Fibroblast of lung (primary cell): ENCODE results near the gene SYTL1. TPM values are rescaled to one million over a fixed set of nuclear protein-coding genes. Genes with fewer than 3 reads are reported as not detected.

Source experiments
- DNase-seq, 2 donors: peaks; one replicate each; pipeline versions ENCODE4 v3.0.0 to v3.0.0-alpha.2; 2010; ENCODE audit warnings: low read depth in 2 of 2
- H2AFZ ChIP-seq: 2 replicates; pipeline ENCODE4 v1.5.1; 2012; ENCODE audit warnings: low read length, control low read depth, inconsistent platforms
- H3K27ac ChIP-seq: 2 replicates; pipeline ENCODE4 v1.5.1; 2011; ENCODE audit warnings: low read length, control low read depth; ENCODE audit not compliant: insufficient read depth
- H3K27me3 ChIP-seq: 2 replicates; pipeline ENCODE4 v1.5.1; 2011; ENCODE audit warnings: mild to moderate bottlenecking, low read length; ENCODE audit not compliant: control insufficient read depth, insufficient read depth
- H3K36me3 ChIP-seq: 2 replicates; pipeline ENCODE4 v1.5.1; 2011; ENCODE audit warnings: low read length; ENCODE audit not compliant: control insufficient read depth, insufficient read depth
- H3K4me1 ChIP-seq: 2 replicates; pipeline ENCODE4 v1.5.1; 2011; ENCODE audit warnings: low read length; ENCODE audit not compliant: control insufficient read depth, insufficient read depth; ENCODE audit errors: extremely low read depth
- H3K4me2 ChIP-seq: 2 replicates; pipeline ENCODE4 v1.5.1; 2011; ENCODE audit warnings: low read length, control low read depth; ENCODE audit not compliant: insufficient read depth; ENCODE audit errors: extremely low read depth
- H3K4me3 ChIP-seq, 4 experiments: fragments of 200-600 bp in 1 of 4; sonication (generic) in 1 of 4; replicated peaks in 1 of 4; 2 replicates each; pipeline ENCODE4 v1.5.1; 2011 to 2016; ENCODE audit warnings: low read length in 4 of 4, low read depth in 3 of 4, mild to moderate bottlenecking in 3 of 4, control low read depth in 2 of 4, inconsistent platforms in 1 of 4, mixed read lengths in 1 of 4; ENCODE audit not compliant: insufficient read depth in 1 of 4; ENCODE audit errors: control extremely low read depth in 1 of 4
- H3K79me2 ChIP-seq: 2 replicates; pipeline ENCODE4 v1.5.1; 2012; ENCODE audit warnings: mild to moderate bottlenecking, low read length, inconsistent platforms; ENCODE audit not compliant: control insufficient read depth, insufficient read depth
- H3K9ac ChIP-seq: 2 replicates; pipeline ENCODE4 v1.5.1; 2011; ENCODE audit warnings: mild to moderate bottlenecking, low read length, control low read depth; ENCODE audit not compliant: insufficient read depth
- H3K9me3 ChIP-seq: 2 replicates; pipeline ENCODE4 v1.5.1; 2012; ENCODE audit warnings: low read depth, low read length; ENCODE audit not compliant: control insufficient read depth, insufficient read depth
- H4K20me1 ChIP-seq: 2 replicates; pipeline ENCODE4 v1.5.1; 2011; ENCODE audit warnings: low read length; ENCODE audit not compliant: control insufficient read depth, insufficient read depth; ENCODE audit errors: extremely low read depth
- EZH2 ChIP-seq: IDR thresholded peaks from 2 replicates; pipeline ENCODE4 v1.5.1; 2012; ENCODE audit warnings: low read length, control low read depth, mild to moderate bottlenecking; ENCODE audit errors: missing control alignments
- polyA plus RNA-seq, 2 donors: library from polyadenylated mRNA; depleted of rRNA in 1 of 2; stranded (reverse) in 1 of 2; unstranded in 1 of 2; fragments of >200 nt; gene quantifications; 2 replicates each; pipeline ENCODE4 v1.2.1, GENCODE V29; 2011 to 2012; ENCODE audit warnings: missing spikeins in 1 of 2
- total RNA-seq: library from RNA; depleted of rRNA; stranded (reverse); fragments of >200 nt; gene quantifications from 2 replicates; pipeline ENCODE4 v1.2.1, GENCODE V29; 2014
- TF ChIP-seq, protein P1 (sequence below), 2 donors: IDR thresholded peaks in 1 of 2; conservative IDR thresholded peaks in 1 of 2; 1 replicate in 1 of 2; 2 replicates in 1 of 2; pipeline ENCODE4 v1.5.1; 2011 to 2012; ENCODE audit warnings: low read length in 2 of 2, control low read depth in 1 of 2, inconsistent platforms in 1 of 2, low read depth in 1 of 2, mild to moderate bottlenecking in 1 of 2

Gene SYTL1
- total and polyA plus RNA-seq, 2 donors (not counting 1 experiment from before 2014, with no cell fraction given), result 0.02 to 0.17 TPM

DNA sequence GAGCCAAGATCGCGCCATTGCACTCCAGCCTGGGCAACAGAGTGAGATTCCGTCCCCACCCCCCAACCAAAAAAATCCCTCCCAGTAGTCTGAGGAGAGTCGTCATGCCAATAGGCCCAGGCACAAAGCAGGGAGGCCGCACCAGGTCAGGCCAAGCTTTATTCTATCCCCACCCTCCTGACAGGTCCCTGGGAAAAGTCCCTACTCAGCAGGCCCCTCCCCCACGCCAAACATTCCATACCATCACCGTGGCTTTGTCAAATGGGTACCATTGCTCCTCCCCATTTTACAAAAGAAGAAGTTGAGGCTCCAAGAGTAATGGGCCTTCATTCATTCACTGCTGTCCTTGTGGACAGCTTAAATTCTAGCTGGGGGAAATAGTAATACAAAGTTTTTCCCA is 55.9 kb downstream of the SYTL1 start:
- Histone ChIP-seq H3K27ac (no peak overlapping the region), H3K36me3 (no peaks in the 10 kb centered on the region), H2AFZ (no peak overlapping the region), H3K9ac (no peak overlapping the region), H3K4me1 (peaks cover 23% of the 10 kb centered on the region), H3K4me2 (no peak overlapping the region), H3K9me3 (no peaks in the 10 kb centered on the region), H3K79me2 (peaks cover 6% of the 10 kb centered on the region), H3K4me3 (no peak overlapping the region), H4K20me1 (no peaks in the 10 kb centered on the region), H3K27me3 (no peaks in the 10 kb centered on the region)
- TF ChIP-seq, protein P1, sequence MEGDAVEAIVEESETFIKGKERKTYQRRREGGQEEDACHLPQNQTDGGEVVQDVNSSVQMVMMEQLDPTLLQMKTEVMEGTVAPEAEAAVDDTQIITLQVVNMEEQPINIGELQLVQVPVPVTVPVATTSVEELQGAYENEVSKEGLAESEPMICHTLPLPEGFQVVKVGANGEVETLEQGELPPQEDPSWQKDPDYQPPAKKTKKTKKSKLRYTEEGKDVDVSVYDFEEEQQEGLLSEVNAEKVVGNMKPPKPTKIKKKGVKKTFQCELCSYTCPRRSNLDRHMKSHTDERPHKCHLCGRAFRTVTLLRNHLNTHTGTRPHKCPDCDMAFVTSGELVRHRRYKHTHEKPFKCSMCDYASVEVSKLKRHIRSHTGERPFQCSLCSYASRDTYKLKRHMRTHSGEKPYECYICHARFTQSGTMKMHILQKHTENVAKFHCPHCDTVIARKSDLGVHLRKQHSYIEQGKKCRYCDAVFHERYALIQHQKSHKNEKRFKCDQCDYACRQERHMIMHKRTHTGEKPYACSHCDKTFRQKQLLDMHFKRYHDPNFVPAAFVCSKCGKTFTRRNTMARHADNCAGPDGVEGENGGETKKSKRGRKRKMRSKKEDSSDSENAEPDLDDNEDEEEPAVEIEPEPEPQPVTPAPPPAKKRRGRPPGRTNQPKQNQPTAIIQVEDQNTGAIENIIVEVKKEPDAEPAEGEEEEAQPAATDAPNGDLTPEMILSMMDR (conservative IDR thresholded peaks at IDR 0.05 in 1 of 2, IDR thresholded peaks at IDR 0.05 in 1 of 2; ENCODE audit: low read depth in 1 of 2, low read length in 2 of 2), result no peak
- no peak for TF ChIP-seq EZH2
- DNase-seq, result no peak

DNA sequence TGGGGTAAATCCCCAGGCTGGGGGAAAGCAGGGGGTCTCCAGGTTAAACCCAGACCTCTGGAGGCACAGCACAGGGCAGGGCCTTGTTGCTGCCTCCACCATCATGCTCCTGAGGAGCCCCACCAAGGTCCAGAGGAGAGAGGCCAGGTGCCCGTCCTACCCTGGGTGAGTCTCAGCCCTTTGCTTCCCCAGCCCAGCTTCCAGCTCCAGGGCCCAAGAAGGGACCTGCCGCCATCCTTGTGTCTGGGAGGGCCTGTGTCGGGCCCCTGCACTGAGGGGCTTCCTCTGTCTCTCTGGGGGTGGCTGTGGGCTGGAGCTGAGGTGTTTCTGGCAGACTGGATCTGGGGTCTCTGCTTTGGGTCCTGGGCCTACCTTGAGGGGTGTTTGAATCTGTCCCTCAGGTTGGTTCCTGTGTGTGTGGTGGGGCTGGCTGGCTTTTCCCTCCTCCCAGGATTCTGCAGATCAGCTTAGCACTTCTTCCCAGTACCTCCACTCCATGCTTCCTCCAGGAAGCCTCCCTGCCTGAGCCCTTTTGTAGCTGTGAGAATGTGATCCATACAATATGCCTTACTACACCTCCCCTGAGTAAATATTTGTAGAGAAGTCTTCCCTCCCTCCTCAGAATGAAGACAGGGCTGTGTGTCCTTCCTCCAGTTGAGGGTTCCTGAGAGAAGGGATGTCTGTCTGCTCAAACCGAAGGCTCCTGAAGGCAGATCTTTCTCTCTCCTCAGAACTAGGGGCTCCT is 56.8 kb downstream of the SYTL1 start:
- Histone ChIP-seq H3K79me2 (peaks cover 4% of the 10 kb centered on the region), H3K27ac (no peak overlapping the region), H4K20me1 (no peaks in the 10 kb centered on the region), H3K4me1 (peaks cover 22% of the 10 kb centered on the region), H3K36me3 (no peaks in the 10 kb centered on the region), H3K9ac (no peak overlapping the region), H2AFZ (no peak overlapping the region), H3K4me3 (no peak overlapping the region), H3K9me3 (no peaks in the 10 kb centered on the region), H3K4me2 (no peak overlapping the region), H3K27me3 (no peaks in the 10 kb centered on the region)
- no peak for DNase-seq
- no peak for TF ChIP-seq EZH2

DNA sequence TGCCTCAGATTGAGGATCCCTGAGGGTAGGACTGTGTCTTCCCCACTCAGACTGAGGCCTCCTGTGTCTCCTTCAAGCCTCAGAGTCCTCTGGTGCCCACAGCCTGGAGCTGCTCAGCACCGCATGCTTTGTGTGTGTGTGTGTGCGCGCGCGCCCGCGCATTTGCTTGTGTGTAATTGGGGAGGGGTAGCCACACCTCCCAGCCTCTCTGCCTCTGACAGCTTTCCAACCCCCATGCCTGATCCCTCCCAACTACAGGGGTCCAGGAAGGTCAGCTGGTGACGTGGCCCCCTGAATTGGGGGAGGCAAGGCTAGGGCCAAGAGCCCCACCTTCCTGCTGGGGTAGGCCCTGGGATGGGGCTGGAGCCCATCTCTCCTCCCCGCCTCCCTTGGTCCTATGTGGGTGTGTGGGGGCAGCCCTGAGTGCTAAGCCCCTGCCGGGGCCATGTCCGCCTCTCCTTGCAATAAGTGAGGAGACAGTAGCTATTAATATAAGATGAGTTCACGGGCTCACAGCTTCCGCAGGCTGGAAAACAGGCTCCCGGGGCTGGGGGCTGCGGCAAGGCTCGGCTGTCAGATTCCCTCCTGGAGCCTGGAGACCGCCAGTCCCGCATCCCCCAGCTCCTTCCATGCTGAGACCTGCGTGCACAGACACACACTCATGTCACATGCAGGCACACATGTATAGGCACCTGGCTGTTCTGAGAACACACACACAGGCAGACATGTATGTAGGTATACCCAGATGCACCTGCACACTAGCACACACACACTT is 57.6 kb downstream of the SYTL1 start:
- Histone ChIP-seq H3K27ac (no peak overlapping the region), H4K20me1 (no peaks in the 10 kb centered on the region), H3K9ac (no peak overlapping the region), H3K36me3 (no peaks in the 10 kb centered on the region), H3K4me3 (no peak overlapping the region), H2AFZ (no peak overlapping the region), H3K4me2 (no peak overlapping the region), H3K79me2 (no peaks in the 10 kb centered on the region), H3K9me3 (no peaks in the 10 kb centered on the region), H3K4me1 (peaks cover 25% of the 10 kb centered on the region), H3K27me3 (no peaks in the 10 kb centered on the region)
- TF ChIP-seq, protein P1 (conservative IDR thresholded peaks at IDR 0.05 in 1 of 2, IDR thresholded peaks at IDR 0.05 in 1 of 2; ENCODE audit: low read depth in 1 of 2, low read length in 2 of 2), result no peak
- TF ChIP-seq EZH2, result no peak
- DNase-seq, result no peak
